RWPE1 (cell line): Measurements from ENCODE around the gene SDK2.

Source experiments
- CTCF ChIA-PET: fragments of 350-600 bp; sonication (Branson Sonifier 250); formaldehyde crosslinking; extraction: SDS; loops from one replicate; lab custom pipeline; 2021; lab: Yijun Ruan, JAX
- POLR2A ChIA-PET: fragments of 400-600 bp; formaldehyde crosslinking; extraction: SDS; loops from one replicate; lab custom pipeline; 2020; ENCODE audit warnings: antibody characterized with exemption; ENCODE audit not compliant: low non-redundant PET; lab: Yijun Ruan, JAX
- DNase-seq: peaks from one replicate; pipeline ENCODE4 v3.0.0; 2012; ENCODE audit warnings: low spot score
- H3K27ac ChIP-seq: fragments of 450-650 bp; 2 replicates; pipeline ENCODE4 v1.5.1; 2017
- TF ChIP-seq, protein P1 (sequence below): fragments of 450-650 bp; conservative IDR thresholded peaks from 2 replicates; pipeline ENCODE4 v1.5.1; 2017; ENCODE audit warnings: low read depth, mild to moderate bottlenecking

The SDK2 gene

DNA sequence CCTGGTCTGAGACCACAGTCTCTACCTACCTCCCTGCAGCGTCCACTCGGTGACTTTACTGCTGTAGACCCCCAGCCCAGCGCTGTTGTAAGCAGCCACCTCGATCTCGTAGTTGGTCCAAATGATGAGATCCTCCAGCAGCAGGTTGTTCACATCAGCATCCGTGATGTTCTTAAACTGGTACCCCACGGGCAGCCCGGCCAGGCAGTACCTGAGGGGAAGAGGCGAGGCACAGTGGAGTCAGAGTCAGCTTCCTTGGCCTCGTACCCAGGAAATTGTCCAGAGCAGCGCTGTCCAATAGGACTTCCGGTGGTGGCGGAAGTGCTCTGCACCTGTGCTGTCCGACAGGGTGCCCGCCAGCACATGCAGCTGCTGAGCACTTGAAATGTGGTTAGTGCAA, 228.5 kb downstream of the SDK2 start:
- CTCF ChIA-PET: interaction anchor here (0.7 kb wide), 2 partner anchors 14 to 66 kb away, joined by 4 to 6 read pairs; no protein-coding TSS in a partner anchor
- no peak for DNase-seq
- POLR2A ChIA-PET: no interaction called here
- TF ChIP-seq, protein P1, sequence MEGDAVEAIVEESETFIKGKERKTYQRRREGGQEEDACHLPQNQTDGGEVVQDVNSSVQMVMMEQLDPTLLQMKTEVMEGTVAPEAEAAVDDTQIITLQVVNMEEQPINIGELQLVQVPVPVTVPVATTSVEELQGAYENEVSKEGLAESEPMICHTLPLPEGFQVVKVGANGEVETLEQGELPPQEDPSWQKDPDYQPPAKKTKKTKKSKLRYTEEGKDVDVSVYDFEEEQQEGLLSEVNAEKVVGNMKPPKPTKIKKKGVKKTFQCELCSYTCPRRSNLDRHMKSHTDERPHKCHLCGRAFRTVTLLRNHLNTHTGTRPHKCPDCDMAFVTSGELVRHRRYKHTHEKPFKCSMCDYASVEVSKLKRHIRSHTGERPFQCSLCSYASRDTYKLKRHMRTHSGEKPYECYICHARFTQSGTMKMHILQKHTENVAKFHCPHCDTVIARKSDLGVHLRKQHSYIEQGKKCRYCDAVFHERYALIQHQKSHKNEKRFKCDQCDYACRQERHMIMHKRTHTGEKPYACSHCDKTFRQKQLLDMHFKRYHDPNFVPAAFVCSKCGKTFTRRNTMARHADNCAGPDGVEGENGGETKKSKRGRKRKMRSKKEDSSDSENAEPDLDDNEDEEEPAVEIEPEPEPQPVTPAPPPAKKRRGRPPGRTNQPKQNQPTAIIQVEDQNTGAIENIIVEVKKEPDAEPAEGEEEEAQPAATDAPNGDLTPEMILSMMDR: no peak
- no peak overlapping the region for H3K27ac ChIP-seq

DNA sequence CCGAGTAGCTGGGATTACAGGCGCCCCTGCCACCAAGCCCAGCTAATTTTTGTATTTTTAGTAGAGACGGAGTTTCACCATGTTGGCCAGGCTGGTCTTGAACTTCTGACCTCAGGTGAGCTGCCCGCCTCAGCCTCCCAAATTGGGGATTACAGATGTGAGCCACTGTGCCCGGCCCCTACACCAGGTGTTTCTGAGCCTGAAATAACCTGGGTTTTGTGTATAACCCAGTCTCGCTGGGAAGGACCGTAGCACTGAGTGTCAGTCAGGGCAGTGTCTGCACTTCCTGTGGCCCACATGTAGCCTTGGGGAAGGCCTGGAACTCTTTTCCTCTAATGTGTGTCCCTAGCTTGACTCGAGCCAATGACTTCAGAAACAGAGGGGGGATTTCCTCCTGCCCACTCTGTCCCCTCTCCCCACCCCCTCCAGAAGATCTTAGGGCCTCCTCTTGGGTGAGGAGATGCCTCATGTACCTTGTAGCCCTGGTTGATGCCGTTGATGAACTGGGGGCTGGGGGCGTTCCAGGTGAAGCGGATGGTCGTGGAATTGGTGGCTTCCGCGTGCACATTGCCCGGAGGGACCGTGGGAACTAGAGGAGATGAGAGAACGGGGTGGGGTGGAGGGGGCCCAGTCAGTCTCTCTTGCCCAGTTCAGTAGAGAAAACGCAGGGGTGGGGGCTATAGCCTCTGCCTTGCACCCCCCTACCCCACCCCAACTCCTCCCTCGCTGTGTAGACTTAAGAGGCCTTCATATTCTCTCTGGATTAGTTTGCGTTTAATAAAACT, 229.9 kb downstream of the SDK2 start:
- TF ChIP-seq, protein P1: no peak
- ChIA-PET CTCF (no interaction called here), POLR2A (no interaction called here)
- no peak for DNase-seq
- no peak overlapping the region for H3K27ac ChIP-seq

DNA sequence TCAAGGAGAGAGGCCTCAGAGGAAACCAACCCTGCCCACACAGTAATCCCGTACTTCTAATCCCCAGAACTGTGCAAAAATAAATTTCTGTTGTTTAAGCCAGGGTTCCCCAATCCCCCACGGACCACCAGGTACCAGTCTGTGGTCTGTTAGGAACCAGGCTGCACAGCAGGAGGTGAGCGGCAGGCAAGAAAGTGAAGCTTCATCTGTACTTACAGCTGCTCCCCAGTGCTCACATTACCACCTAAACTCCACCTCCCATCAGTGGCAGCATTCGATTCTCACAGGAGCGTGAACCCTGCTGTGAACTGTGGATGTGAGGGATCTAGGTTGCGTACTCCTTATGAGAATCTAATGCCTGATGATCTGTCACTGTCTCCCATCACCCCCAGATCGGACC, 231.3 kb downstream of the SDK2 start:
- no peak for DNase-seq
- TF ChIP-seq, protein P1: no peak
- no peak overlapping the region for H3K27ac ChIP-seq
- ChIA-PET POLR2A (no interaction called here), CTCF (interaction anchor here (0.7 kb wide), 1 partner anchor 155 kb away, joined by 3 read pairs; no protein-coding TSS in a partner anchor)

DNA sequence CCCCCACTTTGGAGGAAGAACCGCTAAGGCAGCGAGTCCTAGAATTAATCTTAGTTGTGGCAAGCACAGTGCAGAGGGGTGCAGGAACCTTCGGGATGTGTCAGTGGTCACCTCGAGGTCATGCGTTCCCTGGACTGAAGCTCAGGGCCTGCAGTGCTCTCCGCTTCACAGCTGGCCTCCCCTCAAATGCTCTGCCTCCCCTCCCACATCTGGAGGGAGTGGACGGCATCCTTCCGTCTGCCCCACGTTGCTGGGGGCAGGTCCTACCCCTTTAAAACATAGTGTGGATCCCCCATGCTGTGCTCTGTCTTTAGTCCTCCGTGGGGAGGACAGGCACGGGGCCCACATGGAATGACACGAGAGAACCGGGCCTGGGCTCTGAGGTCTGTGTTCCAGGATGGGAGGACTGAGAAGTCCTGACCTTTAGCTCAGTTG, 232.9 kb downstream of the SDK2 start:
- H3K27ac ChIP-seq: no peak overlapping the region
- TF ChIP-seq, protein P1: no peak
- CTCF ChIA-PET: interaction anchor here (1.0 kb wide), 1 partner anchor 10 kb away, joined by 3 read pairs; no protein-coding TSS in a partner anchor
- POLR2A ChIA-PET: interaction anchor here (0.6 kb wide), 1 partner anchor 12 kb away, joined by 6 read pairs; no protein-coding TSS in a partner anchor
- no peak for DNase-seq

DNA sequence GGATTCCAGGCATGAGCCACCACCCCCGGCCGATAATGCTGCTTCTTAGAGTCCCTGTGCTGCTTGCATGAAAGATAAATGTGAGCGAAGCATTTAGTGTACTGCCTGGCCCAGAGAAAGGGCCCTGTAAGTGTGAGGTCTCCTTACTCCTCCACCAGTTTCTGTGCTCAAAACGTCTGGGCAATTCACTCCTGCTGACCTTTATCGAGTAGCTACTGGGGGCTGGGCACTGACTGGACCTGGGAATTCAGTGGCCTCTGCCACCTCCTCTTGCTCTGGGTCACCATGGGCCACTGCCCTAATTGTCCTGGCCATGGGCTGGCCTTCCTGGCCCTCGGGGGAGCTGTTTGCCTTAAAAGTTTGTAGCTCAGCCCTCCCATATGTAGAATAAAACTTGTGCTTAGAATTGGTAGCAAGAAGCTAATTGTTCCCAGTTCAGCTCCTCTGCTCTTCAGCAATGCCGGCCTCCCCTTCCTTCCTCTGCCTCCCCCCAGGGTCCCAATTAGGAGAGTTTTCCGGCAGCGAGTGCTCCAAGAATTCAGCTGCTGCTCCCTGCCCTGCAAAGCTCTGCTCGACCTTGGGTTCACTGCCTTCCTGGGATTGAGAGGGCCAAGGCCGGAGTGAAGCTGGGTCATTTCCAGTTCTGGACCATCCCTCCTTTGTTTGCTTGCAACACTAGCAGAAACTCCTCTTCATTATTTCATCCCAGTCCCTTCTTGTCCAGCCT, 233.5 kb downstream of the SDK2 start:
- ChIA-PET POLR2A (interaction anchor here (0.6 kb wide), 1 partner anchor 13 kb away, joined by 6 read pairs; no protein-coding TSS in a partner anchor), CTCF (interaction anchor here (1.0 kb wide), 1 partner anchor 10 kb away, joined by 3 read pairs; no protein-coding TSS in a partner anchor)
- no peak overlapping the region for H3K27ac ChIP-seq
- TF ChIP-seq, protein P1: no peak
- no peak for DNase-seq

DNA sequence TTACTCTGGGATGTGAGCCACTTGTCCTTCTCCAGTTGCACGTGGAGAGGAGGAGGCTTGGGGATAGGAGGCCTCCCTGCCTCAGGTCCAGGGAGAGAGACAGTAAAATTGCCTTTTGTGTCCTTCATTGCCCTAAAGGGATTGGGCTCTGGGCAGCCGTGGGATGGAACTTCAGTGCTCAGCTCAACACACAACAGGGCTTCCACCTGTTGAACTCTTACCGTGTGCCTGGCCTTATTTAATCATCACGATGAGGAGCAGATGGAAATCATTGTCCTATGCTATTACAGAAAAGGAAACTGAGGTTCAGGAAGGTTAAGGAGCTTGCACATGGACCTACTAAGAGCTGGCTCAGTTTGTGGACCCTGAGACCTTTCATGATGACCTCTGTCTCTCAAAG, 240.0 kb downstream of the SDK2 start:
- TF ChIP-seq, protein P1: no peak
- ChIA-PET POLR2A (no interaction called here), CTCF (no interaction called here)
- DNase-seq: no peak
- H3K27ac ChIP-seq: no peak overlapping the region
